Germinal center (tissue), 1 donor: ENCODE data around the gene CTNND1.
A peak's percentile ranks its signal among the peaks of the same experiment; 100 is the strongest.
"Not testable (repeated sequence)": the region's sequence is repeated elsewhere in the genome, so short reads cannot be mapped to it uniquely, and the experiment has no call there.

Experiments used
- DNase-seq: peaks from one replicate; pipeline ENCODE4 v3.0.0; 2012; ENCODE audit warnings: mixed read lengths, low spot score

Gene CTNND1

GRCh38 chr11:57761301-57762234 lies at the start of gene CTNND1:
CTNND1 (plus strand) TSS chr11:57761802; CDS start chr11:57791479, 29,677 bp downstream.
- DNase-seq, result peak; percentile 46

GRCh38 chr11:57712256-57713150 lies 49.1 kb upstream of the CTNND1 start, which contains the start of gene TMX2:
TMX2 (plus strand) TSS chr11:57712593; CDS start chr11:57712619, 26 bp downstream.
- DNase-seq, result peak; percentile 93

- DNase-seq, result no peak
Measured at GRCh38 chr11:57713835-57714234, 47.8 kb upstream of the CTNND1 start.

- not testable (repeated sequence) for DNase-seq
Measured at GRCh38 chr11:57716726-57717125, 44.9 kb upstream of the CTNND1 start.

GRCh38 chr11:57727185-57727584 lies 34.4 kb upstream of the CTNND1 start:
- no peak for DNase-seq

- no peak for DNase-seq
Measured at GRCh38 chr11:57728829-57729228, 32.8 kb upstream of the CTNND1 start.

GRCh38 chr11:57729479-57729878 lies 32.1 kb upstream of the CTNND1 start:
- peak; percentile 26 for DNase-seq

GRCh38 chr11:57732661-57733060 lies 28.9 kb upstream of the CTNND1 start:
- DNase-seq, result no peak

GRCh38 chr11:57735619-57736298 lies 25.8 kb upstream of the CTNND1 start:
- no peak for DNase-seq

GRCh38 chr11:57741132-57742086 lies 20.2 kb upstream of the CTNND1 start, which contains the start of gene SELENOH:
SELENOH (plus strand) TSS chr11:57741491; CDS start chr11:57741596, 105 bp downstream.
- DNase-seq, result peak; percentile 90

- DNase-seq, result no peak
Measured at GRCh38 chr11:57742087-57742452, 19.5 kb upstream of the CTNND1 start.

GRCh38 chr11:57744357-57744756 lies 17.2 kb upstream of the CTNND1 start:
- DNase-seq, result no peak

GRCh38 chr11:57745206-57745605 lies 16.4 kb upstream of the CTNND1 start:
- no peak for DNase-seq

- no peak for DNase-seq
Measured at GRCh38 chr11:57746920-57747319, 14.7 kb upstream of the CTNND1 start.

GRCh38 chr11:57751176-57751575 lies 10.4 kb upstream of the CTNND1 start:
- no peak for DNase-seq

- peak; percentile 16 for DNase-seq
Measured at GRCh38 chr11:57751676-57752253, 9.8 kb upstream of the CTNND1 start, which contains the start of gene BTBD18. BTBD18 (minus strand) TSS chr11:57751819; CDS start chr11:57751188, 631 bp downstream.

- DNase-seq, result no peak
Measured at GRCh38 chr11:57752954-57753353, 8.6 kb upstream of the CTNND1 start.

GRCh38 chr11:57758174-57758573 lies 3.4 kb upstream of the CTNND1 start:
- DNase-seq, result no peak

- no peak for DNase-seq
Measured at GRCh38 chr11:57762235-57762861, 746 bp downstream of the CTNND1 start.

- DNase-seq, result no peak
Measured at GRCh38 chr11:57763568-57763967, 2.0 kb downstream of the CTNND1 start.
